ENCODE results near the gene HTT-AS. TPM values are rescaled to one million over a fixed set of nuclear protein-coding genes. Genes with fewer than 3 reads are reported as not detected.

The HTT-AS gene
- total and polyA plus RNA-seq, 8 donors: not detected

DNA sequence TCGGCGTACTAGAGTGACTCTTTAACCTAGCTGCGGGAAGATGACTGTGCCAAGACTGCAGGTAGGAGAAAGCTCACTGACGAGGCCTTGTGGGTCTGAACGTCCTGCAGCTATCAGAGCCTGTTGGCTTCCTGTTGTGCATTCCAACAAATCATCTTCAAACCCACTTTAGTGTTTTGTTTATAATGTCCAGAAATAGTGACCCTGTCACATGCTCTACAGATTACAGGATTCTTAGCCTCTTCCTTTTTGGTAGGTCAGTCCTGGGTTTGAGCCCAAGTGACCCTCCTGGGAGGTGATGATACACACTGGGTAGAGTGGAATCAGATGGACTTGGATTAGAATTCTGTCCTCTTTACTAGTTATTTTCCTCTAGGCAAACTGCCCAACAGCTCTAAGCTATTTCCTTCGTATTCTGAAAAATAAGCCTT lies 33.4 kb upstream of the HTT-AS start:
- H3K36me3 ChIP-seq: peaks cover 15 to 78% (median 75%) of the 10 kb centered on the region in 4 donors
- WGBS, 5 donors: 64 to 84% (median 77%) methylated on average over 4 to 6 of the region's 6 CpGs
- no peaks in the 10 kb centered on the region for H3K27me3 ChIP-seq
- H3K4me1 ChIP-seq: peaks cover 14 to 64% (median 50%) of the 10 kb centered on the region in 4 donors
- peak overlapping the region in 4 of 5 donors; percentile 61 to 77 (median 75) for H3K27ac ChIP-seq
- DNase-seq: no peak
- H3K4me3 ChIP-seq: no peak overlapping the region
- TF ChIP-seq, protein P1, sequence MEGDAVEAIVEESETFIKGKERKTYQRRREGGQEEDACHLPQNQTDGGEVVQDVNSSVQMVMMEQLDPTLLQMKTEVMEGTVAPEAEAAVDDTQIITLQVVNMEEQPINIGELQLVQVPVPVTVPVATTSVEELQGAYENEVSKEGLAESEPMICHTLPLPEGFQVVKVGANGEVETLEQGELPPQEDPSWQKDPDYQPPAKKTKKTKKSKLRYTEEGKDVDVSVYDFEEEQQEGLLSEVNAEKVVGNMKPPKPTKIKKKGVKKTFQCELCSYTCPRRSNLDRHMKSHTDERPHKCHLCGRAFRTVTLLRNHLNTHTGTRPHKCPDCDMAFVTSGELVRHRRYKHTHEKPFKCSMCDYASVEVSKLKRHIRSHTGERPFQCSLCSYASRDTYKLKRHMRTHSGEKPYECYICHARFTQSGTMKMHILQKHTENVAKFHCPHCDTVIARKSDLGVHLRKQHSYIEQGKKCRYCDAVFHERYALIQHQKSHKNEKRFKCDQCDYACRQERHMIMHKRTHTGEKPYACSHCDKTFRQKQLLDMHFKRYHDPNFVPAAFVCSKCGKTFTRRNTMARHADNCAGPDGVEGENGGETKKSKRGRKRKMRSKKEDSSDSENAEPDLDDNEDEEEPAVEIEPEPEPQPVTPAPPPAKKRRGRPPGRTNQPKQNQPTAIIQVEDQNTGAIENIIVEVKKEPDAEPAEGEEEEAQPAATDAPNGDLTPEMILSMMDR (IDR thresholded peaks at IDR 0.05): no peak
- TF ChIP-seq EP300 (IDR thresholded peaks at IDR 0.05) (no peak), POLR2A (IDR thresholded peaks at IDR 0.05) (no peak), POLR2AphosphoS5 (IDR thresholded peaks at IDR 0.05) (no peak)
- intact Hi-C loops (cut with DNase I; ENCODE audit: low total_unique reads): no loop called here
- no peaks in the 10 kb centered on the region for H3K9me3 ChIP-seq

DNA sequence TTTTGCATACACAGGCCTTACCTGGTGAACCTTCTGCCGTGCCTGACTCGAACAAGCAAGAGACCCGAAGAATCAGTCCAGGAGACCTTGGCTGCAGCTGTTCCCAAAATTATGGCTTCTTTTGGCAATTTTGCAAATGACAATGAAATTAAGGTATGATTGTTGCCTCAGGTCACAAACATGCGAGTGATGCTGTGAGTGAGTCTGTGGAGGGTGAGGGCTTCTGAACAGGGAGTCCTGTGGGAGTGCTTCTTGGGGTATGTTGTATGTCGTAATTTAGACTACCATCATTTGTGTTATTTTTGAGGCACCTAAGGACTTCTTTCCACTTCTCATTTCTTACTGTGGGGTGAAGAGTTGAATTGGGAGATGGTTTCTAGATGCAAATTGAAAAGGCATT lies 32.9 kb upstream of the HTT-AS start:
- H3K27ac ChIP-seq: peak overlapping the region in 4 of 5 donors; percentile 61 to 77 (median 75)

DNA sequence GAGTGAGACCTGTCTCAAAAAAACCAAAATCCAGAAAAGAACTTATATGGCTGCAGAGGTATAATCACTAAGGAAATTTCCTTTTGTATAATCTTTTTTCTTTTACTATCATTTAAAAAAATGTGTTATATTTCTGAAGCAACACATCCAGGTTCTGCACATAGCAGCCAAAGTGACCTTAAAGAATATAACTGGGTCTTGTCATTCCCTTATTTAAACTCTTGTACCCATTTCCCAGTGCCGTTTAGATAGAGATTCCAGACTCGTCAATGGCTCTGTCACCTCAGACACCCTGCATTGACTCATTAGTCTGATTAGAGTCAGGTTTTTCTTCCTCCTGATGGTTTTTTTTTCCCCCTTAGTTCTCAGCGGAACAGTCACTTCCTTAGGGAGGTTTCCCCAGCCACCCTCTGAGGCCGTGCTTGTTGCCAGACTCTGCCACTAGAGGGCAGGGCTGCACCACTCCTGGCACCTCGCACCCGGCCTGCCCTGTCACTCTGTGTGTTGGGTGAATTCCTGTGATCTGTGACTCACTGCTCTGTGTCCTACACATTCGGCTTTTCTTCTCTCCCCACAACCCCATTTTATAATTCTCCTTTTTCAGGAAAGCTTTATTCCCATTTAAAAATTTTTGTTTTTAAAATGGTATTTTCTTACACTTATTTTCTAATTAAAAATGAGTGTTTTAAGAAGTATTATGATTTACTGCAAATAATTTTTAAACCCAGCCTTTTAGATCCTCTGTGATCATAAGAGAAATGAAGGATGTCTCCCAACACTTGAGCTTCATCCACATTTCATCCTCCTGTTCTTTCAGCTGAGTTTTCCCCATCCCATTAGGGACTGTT lies 32.2 kb upstream of the HTT-AS start:
- intact Hi-C loops (cut with DNase I; ENCODE audit: low total_unique reads): no loop called here
- peak; percentile 90 to 94 for DNase-seq
- no peaks in the 10 kb centered on the region for H3K27me3 ChIP-seq
- H3K27ac ChIP-seq: peak overlapping the region in 4 of 5 donors; percentile 61 to 77 (median 75)
- no peaks in the 10 kb centered on the region for H3K9me3 ChIP-seq
- 1 to 4% (median 1%) methylated on average over 7 of the region's 7 CpGs for WGBS, 5 donors
- H3K36me3 ChIP-seq: peaks cover 15 to 82% (median 82%) of the 10 kb centered on the region in 4 donors
- TF ChIP-seq POLR2A (IDR thresholded peaks at IDR 0.05) (no peak), EP300 (IDR thresholded peaks at IDR 0.05) (no peak), POLR2AphosphoS5 (IDR thresholded peaks at IDR 0.05) (peak; percentile 47 to 92 (median 55))
- TF ChIP-seq, protein P1 (IDR thresholded peaks at IDR 0.05): peak in 5 of 7 experiments; percentile 89 to 97 (median 96)
- H3K4me1 ChIP-seq: peaks cover 14 to 53% (median 39%) of the 10 kb centered on the region in 4 donors
- no peak overlapping the region for H3K4me3 ChIP-seq

More for the DNA sequence above, 32.9 kb upstream of the HTT-AS start:
- Histone ChIP-seq H3K4me3 (no peak overlapping the region), H3K27me3 (no peaks in the 10 kb centered on the region), H3K9me3 (no peaks in the 10 kb centered on the region), H3K4me1 (peaks cover 14 to 60% (median 46%) of the 10 kb centered on the region in 4 donors), H3K36me3 (peaks cover 15 to 80% (median 78%) of the 10 kb centered on the region in 4 donors)
- TF ChIP-seq EP300 (IDR thresholded peaks at IDR 0.05) (no peak), POLR2A (IDR thresholded peaks at IDR 0.05) (no peak), POLR2AphosphoS5 (IDR thresholded peaks at IDR 0.05) (no peak)
- TF ChIP-seq, protein P1 (IDR thresholded peaks at IDR 0.05): no peak
- intact Hi-C loops (cut with DNase I; ENCODE audit: low total_unique reads): no loop called here
- DNase-seq: no peak
- 82 to 94% (median 89%) methylated on average over 5 of the region's 5 CpGs for WGBS, 5 donors

DNA sequence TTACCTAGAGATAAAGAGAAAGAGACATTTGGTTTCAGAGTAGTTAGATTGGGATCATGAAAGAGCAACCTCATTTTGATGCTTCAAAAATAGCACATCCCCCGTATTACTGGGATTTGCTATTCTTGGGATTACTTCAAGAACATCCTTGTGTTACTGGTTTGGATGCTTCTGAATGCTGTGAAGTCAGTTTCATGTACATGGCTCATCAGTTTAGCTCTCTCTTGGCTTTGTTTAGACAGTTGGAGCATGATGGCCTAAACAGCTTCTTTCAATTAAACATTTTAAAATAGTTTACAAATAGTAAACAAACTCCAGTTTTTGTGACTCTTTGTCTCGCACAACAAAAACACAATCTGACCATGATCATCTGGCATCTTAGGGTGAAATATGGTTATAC lies 24.0 kb upstream of the HTT-AS start:
- H3K36me3 ChIP-seq: peaks cover 8 to 70% (median 61%) of the 10 kb centered on the region in 4 donors
- WGBS, 5 donors: 60 to 74% (median 68%) methylated on average over 2 of the region's 2 CpGs
- no peaks in the 10 kb centered on the region for H3K27me3 ChIP-seq
- DNase-seq: no peak
- H3K27ac ChIP-seq: peak overlapping the region in 1 of 5 donors; percentile 8
- intact Hi-C loops (cut with DNase I; ENCODE audit: low total_unique reads): no loop called here
- no peak overlapping the region for H3K4me3 ChIP-seq
- H3K4me1 ChIP-seq: no peaks in the 10 kb centered on the region
- TF ChIP-seq POLR2A (IDR thresholded peaks at IDR 0.05) (no peak), POLR2AphosphoS5 (IDR thresholded peaks at IDR 0.05) (no peak), EP300 (IDR thresholded peaks at IDR 0.05) (no peak)
- TF ChIP-seq, protein P1 (IDR thresholded peaks at IDR 0.05): no peak
- no peaks in the 10 kb centered on the region for H3K9me3 ChIP-seq

All from stomach (tissue), 9 donors.